ENCODE measurements around the gene TRIM71. TPM values are rescaled to one million over a fixed set of nuclear protein-coding genes. Genes with fewer than 3 reads are reported as not detected.

The TRIM71 gene
- total and polyA plus RNA-seq, 2 of the 13 experiments (the other 11 are each of a cell fraction or from before 2014, with no cell fraction given) = 21.7 to 76.9 TPM

DNA sequence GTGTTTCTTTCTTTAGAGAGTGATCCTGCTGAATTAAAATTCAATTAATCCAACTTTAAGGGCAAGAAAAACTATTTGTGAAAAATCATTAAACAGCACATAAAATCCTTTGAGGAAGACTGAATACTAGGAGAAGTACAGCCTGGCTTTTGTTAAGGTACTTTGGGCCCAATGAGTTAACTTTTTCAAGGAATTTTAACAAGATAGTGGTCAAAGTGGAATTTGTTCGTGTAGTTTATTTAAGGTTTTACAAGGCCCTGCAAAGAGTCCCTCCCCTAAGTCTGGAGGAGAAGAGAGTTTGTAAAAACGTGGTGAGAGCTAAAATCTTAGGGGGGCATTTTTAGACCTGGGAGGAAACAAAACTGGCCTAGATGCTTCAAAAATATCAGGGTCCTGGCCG lies 26.0 kb upstream of the TRIM71 start:
- ChIA-PET POLR2A (interaction anchor here (0.6 to 5.7 kb wide), 2 partner anchors 9 to 47 kb away, joined by 4 to 57 read pairs; no protein-coding TSS in a partner anchor), CTCF (ENCODE audit: low intra/inter-chr PET ratio, low total read pairs) (no interaction called here)
- peaks cover 8% of the 10 kb centered on the region for H3K79me2 ChIP-seq (ENCODE audit: insufficient read depth, low read length)
- no peak overlapping the region for H2AFZ ChIP-seq (ENCODE audit: low read length)
- FAIRE-seq (no peak), DNase-seq (ENCODE audit: low spot score) (no peak), ATAC-seq (no peak)
- no peaks in the 10 kb centered on the region for H3K9me3 ChIP-seq (ENCODE audit: low read length)
- WGBS (ENCODE audit: low lambda C conversion rate) = 40% methylated on average over 3 of the region's 3 CpGs
- no peak overlapping the region for H3K4me3 ChIP-seq (replicated peaks in 1 of 3; ENCODE audit: insufficient read depth in 1 of 3, low read depth in 2 of 3, low read length in 3 of 3)
- H3K27ac ChIP-seq (ENCODE audit: extremely low read length, insufficient read depth, low read length) = peak overlapping the region; percentile 27
- no peak overlapping the region; the same call in 1 of the 2 replicates for H3K9ac ChIP-seq (ENCODE audit: insufficient read depth, low read depth, low read length)
- H4K20me1 ChIP-seq (ENCODE audit: insufficient read depth, low read length) = no peaks in the 10 kb centered on the region
- in situ Hi-C loops (cut with HindIII; ENCODE audit: extremely low pct_ligation_motif_present, low pct_unique_long_range_greater_than_20kb) = no loop called here
- intact Hi-C loops (cut with micrococcal nuclease; ENCODE audit: unreplicated experiment) = no loop called here
- H3K27me3 ChIP-seq (ENCODE audit: control insufficient read depth in 1 of 2, insufficient read depth in 2 of 2, low read length in 2 of 2) = no peaks in the 10 kb centered on the region
- BruUV-seq (replicated peaks) = no TSS peak
- H3K4me1 ChIP-seq (ENCODE audit: insufficient read depth, low read length) = peaks cover 54% of the 10 kb centered on the region
- H3K4me2 ChIP-seq (ENCODE audit: low read depth, low read length) = no peak overlapping the region
- H3K36me3 ChIP-seq (replicated peaks in 1 of 2; ENCODE audit: control insufficient read depth in 1 of 2, insufficient read depth in 2 of 2, low read length in 2 of 2) = no peaks in the 10 kb centered on the region
- TF ChIP-seq ZNF557 (CRISPR knock-in tag; IDR thresholded peaks at IDR 0.05) = no peak
- no peak for TF ChIP-seq ARNT (IDR thresholded peaks at IDR 0.05)
- TF ChIP-seq TOE1 (CRISPR knock-in tag; IDR thresholded peaks at IDR 0.05) = no peak
- no peak for TF ChIP-seq ZNF768 (CRISPR knock-in tag; IDR thresholded peaks at IDR 0.05)
- no peak for TF ChIP-seq ZNF431 (CRISPR knock-in tag; IDR thresholded peaks at IDR 0.05; ENCODE audit: borderline replicate concordance, low read depth)
- no peak for TF ChIP-seq ZFX (CRISPR knock-in tag; IDR thresholded peaks at IDR 0.05; ENCODE audit: low read depth)
- TF ChIP-seq, protein P1, sequence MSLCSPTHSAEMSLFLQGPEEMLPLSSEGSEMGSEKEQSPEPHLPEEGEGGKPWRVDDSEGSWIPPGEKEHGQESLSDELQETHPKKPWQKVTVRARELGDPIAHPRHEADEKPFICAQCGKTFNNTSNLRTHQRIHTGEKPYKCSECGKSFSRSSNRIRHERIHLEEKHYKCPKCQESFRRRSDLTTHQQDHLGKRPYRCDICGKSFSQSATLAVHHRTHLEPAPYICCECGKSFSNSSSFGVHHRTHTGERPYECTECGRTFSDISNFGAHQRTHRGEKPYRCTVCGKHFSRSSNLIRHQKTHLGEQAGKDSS (CRISPR knock-in tag; IDR thresholded peaks at IDR 0.05; ENCODE audit: borderline replicate concordance, low read depth) = no peak
- TF ChIP-seq ATAD3A (CRISPR knock-in tag; IDR thresholded peaks at IDR 0.05) = no peak
- no peak for TF ChIP-seq SMC3 (IDR thresholded peaks at IDR 0.05; ENCODE audit: low read length)
- no peak for TF ChIP-seq MAFF (IDR thresholded peaks at IDR 0.05; ENCODE audit: low read depth, low read length)
- no peak for TF ChIP-seq ZKSCAN5 (CRISPR knock-in tag; IDR thresholded peaks at IDR 0.05)
- TF ChIP-seq, protein P2, sequence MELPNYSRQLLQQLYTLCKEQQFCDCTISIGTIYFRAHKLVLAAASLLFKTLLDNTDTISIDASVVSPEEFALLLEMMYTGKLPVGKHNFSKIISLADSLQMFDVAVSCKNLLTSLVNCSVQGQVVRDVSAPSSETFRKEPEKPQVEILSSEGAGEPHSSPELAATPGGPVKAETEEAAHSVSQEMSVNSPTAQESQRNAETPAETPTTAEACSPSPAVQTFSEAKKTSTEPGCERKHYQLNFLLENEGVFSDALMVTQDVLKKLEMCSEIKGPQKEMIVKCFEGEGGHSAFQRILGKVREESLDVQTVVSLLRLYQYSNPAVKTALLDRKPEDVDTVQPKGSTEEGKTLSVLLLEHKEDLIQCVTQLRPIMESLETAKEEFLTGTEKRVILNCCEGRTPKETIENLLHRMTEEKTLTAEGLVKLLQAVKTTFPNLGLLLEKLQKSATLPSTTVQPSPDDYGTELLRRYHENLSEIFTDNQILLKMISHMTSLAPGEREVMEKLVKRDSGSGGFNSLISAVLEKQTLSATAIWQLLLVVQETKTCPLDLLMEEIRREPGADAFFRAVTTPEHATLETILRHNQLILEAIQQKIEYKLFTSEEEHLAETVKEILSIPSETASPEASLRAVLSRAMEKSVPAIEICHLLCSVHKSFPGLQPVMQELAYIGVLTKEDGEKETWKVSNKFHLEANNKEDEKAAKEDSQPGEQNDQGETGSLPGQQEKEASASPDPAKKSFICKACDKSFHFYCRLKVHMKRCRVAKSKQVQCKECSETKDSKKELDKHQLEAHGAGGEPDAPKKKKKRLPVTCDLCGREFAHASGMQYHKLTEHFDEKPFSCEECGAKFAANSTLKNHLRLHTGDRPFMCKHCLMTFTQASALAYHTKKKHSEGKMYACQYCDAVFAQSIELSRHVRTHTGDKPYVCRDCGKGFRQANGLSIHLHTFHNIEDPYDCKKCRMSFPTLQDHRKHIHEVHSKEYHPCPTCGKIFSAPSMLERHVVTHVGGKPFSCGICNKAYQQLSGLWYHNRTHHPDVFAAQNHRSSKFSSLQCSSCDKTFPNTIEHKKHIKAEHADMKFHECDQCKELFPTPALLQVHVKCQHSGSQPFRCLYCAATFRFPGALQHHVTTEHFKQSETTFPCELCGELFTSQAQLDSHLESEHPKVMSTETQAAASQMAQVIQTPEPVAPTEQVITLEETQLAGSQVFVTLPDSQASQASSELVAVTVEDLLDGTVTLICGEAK (IDR thresholded peaks at IDR 0.05) = no peak
- TF ChIP-seq, protein P2 (CRISPR knock-in tag; IDR thresholded peaks at IDR 0.05) = no peak
- TF ChIP-seq, protein P3, sequence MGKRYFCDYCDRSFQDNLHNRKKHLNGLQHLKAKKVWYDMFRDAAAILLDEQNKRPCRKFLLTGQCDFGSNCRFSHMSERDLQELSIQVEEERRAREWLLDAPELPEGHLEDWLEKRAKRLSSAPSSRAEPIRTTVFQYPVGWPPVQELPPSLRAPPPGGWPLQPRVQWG (CRISPR knock-in tag; IDR thresholded peaks at IDR 0.05; ENCODE audit: borderline replicate concordance, low read depth) = no peak
- TF ChIP-seq, protein P4, sequence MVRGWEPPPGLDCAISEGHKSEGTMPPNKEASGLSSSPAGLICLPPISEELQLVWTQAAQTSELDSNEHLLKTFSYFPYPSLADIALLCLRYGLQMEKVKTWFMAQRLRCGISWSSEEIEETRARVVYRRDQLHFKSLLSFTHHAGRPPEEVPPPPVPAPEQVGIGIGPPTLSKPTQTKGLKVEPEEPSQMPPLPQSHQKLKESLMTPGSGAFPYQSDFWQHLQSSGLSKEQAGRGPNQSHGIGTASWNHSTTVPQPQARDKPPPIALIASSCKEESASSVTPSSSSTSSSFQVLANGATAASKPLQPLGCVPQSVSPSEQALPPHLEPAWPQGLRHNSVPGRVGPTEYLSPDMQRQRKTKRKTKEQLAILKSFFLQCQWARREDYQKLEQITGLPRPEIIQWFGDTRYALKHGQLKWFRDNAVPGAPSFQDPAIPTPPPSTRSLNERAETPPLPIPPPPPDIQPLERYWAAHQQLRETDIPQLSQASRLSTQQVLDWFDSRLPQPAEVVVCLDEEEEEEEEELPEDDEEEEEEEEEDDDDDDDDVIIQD (CRISPR knock-in tag; IDR thresholded peaks at IDR 0.05; ENCODE audit: low read depth) = no peak

Data from HepG2 (cell line).